Gastroesophageal sphincter (tissue), 3 donors: ENCODE data around the gene NR2F6.

Experiments
- EP300 ChIP-seq: sonication (generic); formaldehyde crosslinking; IDR thresholded peaks from one replicate; pipeline ENCODE4 v1.6.1; 2017; ENCODE audit warnings: antibody characterized with exemption, mild to moderate bottlenecking
- POLR2A ChIP-seq, 2 donors: fragments of 450-650 bp; IDR thresholded peaks; one replicate each; pipeline ENCODE4 v1.6.1; 2017; ENCODE audit warnings: antibody characterized with exemption in 2 of 2, mild to moderate bottlenecking in 2 of 2, moderate library complexity in 1 of 2
- POLR2AphosphoS5 ChIP-seq: sonication (generic); formaldehyde crosslinking; IDR thresholded peaks from one replicate; pipeline ENCODE4 v1.6.1; 2017; ENCODE audit warnings: antibody characterized with exemption
- TF ChIP-seq, protein P1 (sequence below), 4 experiments: fragments of 200-600 bp in 2 of 4; fragments of 450-650 bp in 2 of 4; sonication (generic) in 1 of 4; IDR thresholded peaks; one replicate each; pipeline ENCODE4 v1.5.1; 2017 to 2019; ENCODE audit warnings: antibody characterized with exemption in 4 of 4, mild to moderate bottlenecking in 2 of 4, moderate library complexity in 2 of 4

DNA sequence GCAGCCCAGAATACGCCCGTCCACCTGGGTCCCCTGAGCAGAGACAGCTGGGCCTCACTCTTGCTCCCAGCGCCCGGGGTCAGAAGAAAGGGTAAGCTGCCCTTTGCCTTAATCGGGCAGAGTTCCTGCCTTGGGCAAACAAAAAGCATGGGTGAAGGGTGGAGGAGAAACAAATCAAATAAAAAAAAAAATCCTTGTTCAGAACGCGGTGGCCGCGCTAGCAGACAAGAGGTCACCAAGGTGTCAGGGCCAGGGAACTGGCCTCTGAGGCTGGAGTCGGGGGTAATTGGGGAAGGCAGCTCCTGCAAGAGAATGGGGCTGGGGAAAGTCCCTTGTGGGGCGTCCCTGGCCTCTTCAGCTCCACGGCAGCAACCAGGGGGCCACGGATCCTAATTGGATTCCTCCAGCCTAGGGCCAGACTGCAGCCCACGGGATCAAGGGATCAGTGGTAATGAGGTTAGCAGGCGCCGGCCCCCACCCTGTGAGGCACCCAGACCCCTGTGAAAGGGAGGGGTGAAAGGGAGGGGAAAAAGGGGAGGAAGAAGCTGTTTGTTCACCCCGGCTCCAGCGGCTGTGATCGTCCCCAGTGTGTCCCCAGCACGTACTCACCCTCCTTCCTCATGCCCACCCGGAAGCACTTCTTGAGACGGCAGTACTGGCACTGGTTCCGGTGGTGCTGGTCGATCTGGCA is 5.5 kb downstream of the NR2F6 start:
- TF ChIP-seq, protein P1, sequence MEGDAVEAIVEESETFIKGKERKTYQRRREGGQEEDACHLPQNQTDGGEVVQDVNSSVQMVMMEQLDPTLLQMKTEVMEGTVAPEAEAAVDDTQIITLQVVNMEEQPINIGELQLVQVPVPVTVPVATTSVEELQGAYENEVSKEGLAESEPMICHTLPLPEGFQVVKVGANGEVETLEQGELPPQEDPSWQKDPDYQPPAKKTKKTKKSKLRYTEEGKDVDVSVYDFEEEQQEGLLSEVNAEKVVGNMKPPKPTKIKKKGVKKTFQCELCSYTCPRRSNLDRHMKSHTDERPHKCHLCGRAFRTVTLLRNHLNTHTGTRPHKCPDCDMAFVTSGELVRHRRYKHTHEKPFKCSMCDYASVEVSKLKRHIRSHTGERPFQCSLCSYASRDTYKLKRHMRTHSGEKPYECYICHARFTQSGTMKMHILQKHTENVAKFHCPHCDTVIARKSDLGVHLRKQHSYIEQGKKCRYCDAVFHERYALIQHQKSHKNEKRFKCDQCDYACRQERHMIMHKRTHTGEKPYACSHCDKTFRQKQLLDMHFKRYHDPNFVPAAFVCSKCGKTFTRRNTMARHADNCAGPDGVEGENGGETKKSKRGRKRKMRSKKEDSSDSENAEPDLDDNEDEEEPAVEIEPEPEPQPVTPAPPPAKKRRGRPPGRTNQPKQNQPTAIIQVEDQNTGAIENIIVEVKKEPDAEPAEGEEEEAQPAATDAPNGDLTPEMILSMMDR (IDR thresholded peaks at IDR 0.05) = no peak
- TF ChIP-seq POLR2A (IDR thresholded peaks at IDR 0.05) (no peak), EP300 (no peak), POLR2AphosphoS5 (no peak)
